Measurements from ENCODE around the gene DOCK1.

The DOCK1 gene

DNA sequence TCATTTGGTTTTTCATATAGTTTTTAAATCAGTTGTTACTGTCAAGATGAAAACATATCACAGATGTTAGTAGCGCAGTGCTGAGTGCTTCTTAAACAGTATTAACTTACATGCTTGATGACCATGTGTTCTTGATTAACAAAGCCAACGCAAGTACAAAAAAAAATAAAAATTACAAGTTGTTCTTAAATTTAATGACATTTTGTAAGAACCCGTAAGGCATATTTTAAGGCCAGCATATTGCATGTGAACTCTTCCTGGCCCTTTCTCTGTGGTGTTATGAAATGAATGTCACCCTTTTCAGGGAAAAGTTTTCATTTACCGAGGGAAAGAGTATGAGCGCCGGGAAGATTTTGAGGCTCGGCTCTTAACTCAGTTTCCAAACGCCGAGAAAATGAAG lies 503.5 kb downstream of the DOCK1 start:
- TF ChIP-seq, protein P1, sequence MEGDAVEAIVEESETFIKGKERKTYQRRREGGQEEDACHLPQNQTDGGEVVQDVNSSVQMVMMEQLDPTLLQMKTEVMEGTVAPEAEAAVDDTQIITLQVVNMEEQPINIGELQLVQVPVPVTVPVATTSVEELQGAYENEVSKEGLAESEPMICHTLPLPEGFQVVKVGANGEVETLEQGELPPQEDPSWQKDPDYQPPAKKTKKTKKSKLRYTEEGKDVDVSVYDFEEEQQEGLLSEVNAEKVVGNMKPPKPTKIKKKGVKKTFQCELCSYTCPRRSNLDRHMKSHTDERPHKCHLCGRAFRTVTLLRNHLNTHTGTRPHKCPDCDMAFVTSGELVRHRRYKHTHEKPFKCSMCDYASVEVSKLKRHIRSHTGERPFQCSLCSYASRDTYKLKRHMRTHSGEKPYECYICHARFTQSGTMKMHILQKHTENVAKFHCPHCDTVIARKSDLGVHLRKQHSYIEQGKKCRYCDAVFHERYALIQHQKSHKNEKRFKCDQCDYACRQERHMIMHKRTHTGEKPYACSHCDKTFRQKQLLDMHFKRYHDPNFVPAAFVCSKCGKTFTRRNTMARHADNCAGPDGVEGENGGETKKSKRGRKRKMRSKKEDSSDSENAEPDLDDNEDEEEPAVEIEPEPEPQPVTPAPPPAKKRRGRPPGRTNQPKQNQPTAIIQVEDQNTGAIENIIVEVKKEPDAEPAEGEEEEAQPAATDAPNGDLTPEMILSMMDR (conservative IDR thresholded peaks at IDR 0.05; ENCODE audit: low read length): no peak
- no peak for TF ChIP-seq EZH2phosphoT487 (IDR thresholded peaks at IDR 0.05; ENCODE audit: borderline replicate concordance)
- H3K79me2 ChIP-seq (ENCODE audit: insufficient read depth, low read length): no peaks in the 10 kb centered on the region
- H3K4me3 ChIP-seq (ENCODE audit: low read length, poor library complexity, severe bottlenecking): no peak overlapping the region
- no peak overlapping the region for H3K4me2 ChIP-seq (ENCODE audit: low read depth, low read length, poor library complexity, severe bottlenecking)
- H3K9ac ChIP-seq (ENCODE audit: low read depth, low read length, poor library complexity, severe bottlenecking): no peak overlapping the region
- H3K9me3 ChIP-seq (ENCODE audit: insufficient read depth, low read depth, low read length): no peaks in the 10 kb centered on the region; the same call in 1 of the 2 replicates
- H3K9me2 ChIP-seq (replicated peaks; ENCODE audit: low read depth, low read length): no peaks in the 10 kb centered on the region
- H3F3A ChIP-seq (ENCODE audit: low read depth): no peaks in the 10 kb centered on the region
- no peaks in the 10 kb centered on the region for H3K27me3 ChIP-seq (ENCODE audit: insufficient read depth, low read length, poor library complexity, severe bottlenecking)
- no peak overlapping the region for H2AFZ ChIP-seq (ENCODE audit: low read length)
- H3K36me3 ChIP-seq (ENCODE audit: insufficient read depth, low read length): no peaks in the 10 kb centered on the region
- no peaks in the 10 kb centered on the region for H4K20me1 ChIP-seq (ENCODE audit: insufficient read depth, low read length, poor library complexity, severe bottlenecking)
- H3K4me1 ChIP-seq (ENCODE audit: insufficient read depth, low read length, poor library complexity, severe bottlenecking): no peaks in the 10 kb centered on the region

DNA sequence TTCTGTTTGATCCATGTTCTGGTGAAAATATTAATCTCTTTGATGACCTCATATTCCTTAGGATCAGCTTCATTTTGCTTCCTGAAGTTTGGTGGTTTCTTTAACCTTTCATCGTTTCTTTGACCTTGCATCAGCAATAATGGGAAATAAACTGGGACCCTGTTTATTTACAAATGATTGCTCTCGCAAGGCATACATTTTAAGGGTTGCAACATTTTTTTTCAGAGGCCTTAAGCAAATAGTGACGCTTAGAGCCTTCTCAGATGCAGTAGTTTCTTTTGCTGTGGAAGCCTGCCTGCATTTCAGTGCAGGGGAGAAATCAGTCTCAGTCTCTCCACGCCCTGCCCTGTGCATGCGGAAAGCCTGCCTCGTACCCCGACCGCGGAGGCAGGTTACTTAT lies 504.8 kb downstream of the DOCK1 start:
- no peaks in the 10 kb centered on the region for H3K27me3 ChIP-seq (ENCODE audit: insufficient read depth, low read length, poor library complexity, severe bottlenecking)
- no peaks in the 10 kb centered on the region for H4K20me1 ChIP-seq (ENCODE audit: insufficient read depth, low read length, poor library complexity, severe bottlenecking)
- H3K4me2 ChIP-seq (ENCODE audit: low read depth, low read length, poor library complexity, severe bottlenecking): no peak overlapping the region
- no peaks in the 10 kb centered on the region for H3K36me3 ChIP-seq (ENCODE audit: insufficient read depth, low read length)
- no peaks in the 10 kb centered on the region for H3K79me2 ChIP-seq (ENCODE audit: insufficient read depth, low read length)
- H3K9me3 ChIP-seq (ENCODE audit: insufficient read depth, low read depth, low read length): no peaks in the 10 kb centered on the region; the same call in 1 of the 2 replicates
- no peaks in the 10 kb centered on the region for H3K4me1 ChIP-seq (ENCODE audit: insufficient read depth, low read length, poor library complexity, severe bottlenecking)
- no peaks in the 10 kb centered on the region for H3K9me2 ChIP-seq (replicated peaks; ENCODE audit: low read depth, low read length)
- H2AFZ ChIP-seq (ENCODE audit: low read length): no peak overlapping the region
- TF ChIP-seq EZH2phosphoT487 (IDR thresholded peaks at IDR 0.05; ENCODE audit: borderline replicate concordance): no peak
- TF ChIP-seq, protein P1 (conservative IDR thresholded peaks at IDR 0.05; ENCODE audit: low read length): no peak
- no peak overlapping the region for H3K9ac ChIP-seq (ENCODE audit: low read depth, low read length, poor library complexity, severe bottlenecking)
- no peak overlapping the region for H3K4me3 ChIP-seq (ENCODE audit: low read length, poor library complexity, severe bottlenecking)
- no peaks in the 10 kb centered on the region for H3F3A ChIP-seq (ENCODE audit: low read depth)

DNA sequence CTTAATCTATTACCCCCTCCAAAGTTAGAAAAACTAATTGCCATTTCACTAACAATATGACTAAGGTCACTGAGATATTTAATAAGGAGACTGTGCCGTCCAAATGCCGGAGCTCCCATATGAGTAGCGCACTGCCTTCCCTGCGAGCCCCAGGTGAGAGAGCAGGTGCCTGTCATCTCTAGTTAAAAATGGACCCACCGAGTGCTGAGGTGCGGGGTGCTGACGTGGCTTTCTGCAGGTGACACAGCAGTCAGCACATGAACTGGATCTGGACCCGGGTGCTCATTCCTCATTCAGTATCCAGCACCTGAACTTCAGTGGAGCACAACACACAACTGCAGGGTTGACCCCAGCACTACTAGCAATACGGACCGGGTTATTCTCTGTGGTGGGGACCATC lies 505.8 kb downstream of the DOCK1 start:
- Histone ChIP-seq H3F3A (ENCODE audit: low read depth) (no peaks in the 10 kb centered on the region), H2AFZ (ENCODE audit: low read length) (no peak overlapping the region), H3K9me2 (replicated peaks; ENCODE audit: low read depth, low read length) (no peaks in the 10 kb centered on the region), H3K79me2 (ENCODE audit: insufficient read depth, low read length) (no peaks in the 10 kb centered on the region), H3K4me1 (ENCODE audit: insufficient read depth, low read length, poor library complexity, severe bottlenecking) (no peaks in the 10 kb centered on the region), H3K27me3 (ENCODE audit: insufficient read depth, low read length, poor library complexity, severe bottlenecking) (no peaks in the 10 kb centered on the region), H3K4me3 (ENCODE audit: low read length, poor library complexity, severe bottlenecking) (no peak overlapping the region), H3K9me3 (ENCODE audit: insufficient read depth, low read depth, low read length) (peaks cover 6% of the 10 kb centered on the region; the same call in 1 of the 2 replicates), H3K36me3 (ENCODE audit: insufficient read depth, low read length) (no peaks in the 10 kb centered on the region), H3K4me2 (ENCODE audit: low read depth, low read length, poor library complexity, severe bottlenecking) (no peak overlapping the region), H4K20me1 (ENCODE audit: insufficient read depth, low read length, poor library complexity, severe bottlenecking) (no peaks in the 10 kb centered on the region), H3K9ac (ENCODE audit: low read depth, low read length, poor library complexity, severe bottlenecking) (no peak overlapping the region)
- no peak for TF ChIP-seq EZH2phosphoT487 (IDR thresholded peaks at IDR 0.05; ENCODE audit: borderline replicate concordance)

DNA sequence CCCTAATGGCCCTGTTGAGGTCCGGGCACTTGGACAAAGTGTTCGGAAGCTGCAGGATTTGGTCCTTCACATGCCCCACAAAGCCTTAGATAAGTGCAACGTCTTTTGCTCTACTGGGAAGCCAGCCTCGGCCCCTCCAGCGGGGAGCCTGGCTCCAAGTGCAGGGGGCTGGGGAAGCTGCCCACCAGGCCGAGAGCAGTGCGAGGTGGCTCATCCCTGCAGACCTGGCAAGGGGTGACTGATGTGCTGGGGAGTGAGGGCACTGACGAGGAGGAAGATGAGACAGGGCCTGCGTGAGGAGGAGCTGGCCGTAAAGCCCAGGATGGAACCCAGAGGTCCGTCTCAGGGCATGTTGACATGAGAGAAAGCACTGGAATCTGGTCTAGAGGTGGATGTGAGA lies 508.1 kb downstream of the DOCK1 start:
- no peaks in the 10 kb centered on the region for H4K20me1 ChIP-seq (ENCODE audit: insufficient read depth, low read length, poor library complexity, severe bottlenecking)
- H3K27me3 ChIP-seq (ENCODE audit: insufficient read depth, low read length, poor library complexity, severe bottlenecking): no peaks in the 10 kb centered on the region
- TF ChIP-seq EZH2phosphoT487 (IDR thresholded peaks at IDR 0.05; ENCODE audit: borderline replicate concordance): no peak
- TF ChIP-seq, protein P1 (conservative IDR thresholded peaks at IDR 0.05; ENCODE audit: low read length): no peak
- no peak overlapping the region for H3K4me2 ChIP-seq (ENCODE audit: low read depth, low read length, poor library complexity, severe bottlenecking)
- H2AFZ ChIP-seq (ENCODE audit: low read length): no peak overlapping the region
- H3K79me2 ChIP-seq (ENCODE audit: insufficient read depth, low read length): no peaks in the 10 kb centered on the region
- no peaks in the 10 kb centered on the region for H3K9me2 ChIP-seq (replicated peaks; ENCODE audit: low read depth, low read length)
- peaks cover 6% of the 10 kb centered on the region; the same call in 1 of the 2 replicates for H3K9me3 ChIP-seq (ENCODE audit: insufficient read depth, low read depth, low read length)
- H3K4me3 ChIP-seq (ENCODE audit: low read length, poor library complexity, severe bottlenecking): no peak overlapping the region
- H3K36me3 ChIP-seq (ENCODE audit: insufficient read depth, low read length): no peaks in the 10 kb centered on the region
- no peaks in the 10 kb centered on the region for H3K4me1 ChIP-seq (ENCODE audit: insufficient read depth, low read length, poor library complexity, severe bottlenecking)
- H3F3A ChIP-seq (ENCODE audit: low read depth): no peaks in the 10 kb centered on the region
- H3K9ac ChIP-seq (ENCODE audit: low read depth, low read length, poor library complexity, severe bottlenecking): no peak overlapping the region
